ENCODE data around the gene ZNG1A.

DNA sequence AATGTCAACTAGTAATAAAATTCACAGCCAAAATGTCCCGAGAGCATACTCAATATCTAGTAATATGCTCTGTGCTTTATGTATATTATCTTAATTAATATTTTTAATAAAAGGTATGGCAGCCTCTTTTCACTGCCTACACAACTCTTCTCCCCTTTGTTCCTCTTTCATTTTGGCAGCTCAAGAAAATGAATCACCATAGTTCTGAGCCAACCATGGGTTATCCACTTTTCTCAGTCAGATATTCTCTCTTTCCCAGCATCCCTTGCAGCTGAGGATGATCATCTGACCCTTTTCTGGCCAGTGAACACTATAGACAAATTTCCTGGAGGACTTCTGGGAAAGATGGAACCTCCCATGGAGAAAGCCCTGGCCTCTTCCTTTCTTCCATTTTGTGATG is 27.6 kb upstream of the ZNG1A start:
- TF ChIP-seq, protein P1, sequence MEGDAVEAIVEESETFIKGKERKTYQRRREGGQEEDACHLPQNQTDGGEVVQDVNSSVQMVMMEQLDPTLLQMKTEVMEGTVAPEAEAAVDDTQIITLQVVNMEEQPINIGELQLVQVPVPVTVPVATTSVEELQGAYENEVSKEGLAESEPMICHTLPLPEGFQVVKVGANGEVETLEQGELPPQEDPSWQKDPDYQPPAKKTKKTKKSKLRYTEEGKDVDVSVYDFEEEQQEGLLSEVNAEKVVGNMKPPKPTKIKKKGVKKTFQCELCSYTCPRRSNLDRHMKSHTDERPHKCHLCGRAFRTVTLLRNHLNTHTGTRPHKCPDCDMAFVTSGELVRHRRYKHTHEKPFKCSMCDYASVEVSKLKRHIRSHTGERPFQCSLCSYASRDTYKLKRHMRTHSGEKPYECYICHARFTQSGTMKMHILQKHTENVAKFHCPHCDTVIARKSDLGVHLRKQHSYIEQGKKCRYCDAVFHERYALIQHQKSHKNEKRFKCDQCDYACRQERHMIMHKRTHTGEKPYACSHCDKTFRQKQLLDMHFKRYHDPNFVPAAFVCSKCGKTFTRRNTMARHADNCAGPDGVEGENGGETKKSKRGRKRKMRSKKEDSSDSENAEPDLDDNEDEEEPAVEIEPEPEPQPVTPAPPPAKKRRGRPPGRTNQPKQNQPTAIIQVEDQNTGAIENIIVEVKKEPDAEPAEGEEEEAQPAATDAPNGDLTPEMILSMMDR (conservative IDR thresholded peaks at IDR 0.05; ENCODE audit: low read depth in 2 of 2) = no peak
- TF ChIP-seq POLR2AphosphoS5 (IDR thresholded peaks at IDR 0.05; ENCODE audit: low read depth) (no peak), JUNB (IDR thresholded peaks at IDR 0.05; ENCODE audit: unreplicated experiment) (no peak), EZH2 (IDR thresholded peaks at IDR 0.05; ENCODE audit: low read depth, unreplicated experiment) (no peak), CREB1 (CRISPR knock-in tag; IDR thresholded peaks at IDR 0.05; ENCODE audit: low read depth) (no peak), EZH2phosphoT487 (IDR thresholded peaks at IDR 0.05; ENCODE audit: unreplicated experiment) (no peak), ZNF114 (CRISPR knock-in tag; IDR thresholded peaks at IDR 0.05) (no peak), ZNF331 (CRISPR knock-in tag; IDR thresholded peaks at IDR 0.05; ENCODE audit: low read depth) (no peak)
- TF ChIP-seq, protein P2, sequence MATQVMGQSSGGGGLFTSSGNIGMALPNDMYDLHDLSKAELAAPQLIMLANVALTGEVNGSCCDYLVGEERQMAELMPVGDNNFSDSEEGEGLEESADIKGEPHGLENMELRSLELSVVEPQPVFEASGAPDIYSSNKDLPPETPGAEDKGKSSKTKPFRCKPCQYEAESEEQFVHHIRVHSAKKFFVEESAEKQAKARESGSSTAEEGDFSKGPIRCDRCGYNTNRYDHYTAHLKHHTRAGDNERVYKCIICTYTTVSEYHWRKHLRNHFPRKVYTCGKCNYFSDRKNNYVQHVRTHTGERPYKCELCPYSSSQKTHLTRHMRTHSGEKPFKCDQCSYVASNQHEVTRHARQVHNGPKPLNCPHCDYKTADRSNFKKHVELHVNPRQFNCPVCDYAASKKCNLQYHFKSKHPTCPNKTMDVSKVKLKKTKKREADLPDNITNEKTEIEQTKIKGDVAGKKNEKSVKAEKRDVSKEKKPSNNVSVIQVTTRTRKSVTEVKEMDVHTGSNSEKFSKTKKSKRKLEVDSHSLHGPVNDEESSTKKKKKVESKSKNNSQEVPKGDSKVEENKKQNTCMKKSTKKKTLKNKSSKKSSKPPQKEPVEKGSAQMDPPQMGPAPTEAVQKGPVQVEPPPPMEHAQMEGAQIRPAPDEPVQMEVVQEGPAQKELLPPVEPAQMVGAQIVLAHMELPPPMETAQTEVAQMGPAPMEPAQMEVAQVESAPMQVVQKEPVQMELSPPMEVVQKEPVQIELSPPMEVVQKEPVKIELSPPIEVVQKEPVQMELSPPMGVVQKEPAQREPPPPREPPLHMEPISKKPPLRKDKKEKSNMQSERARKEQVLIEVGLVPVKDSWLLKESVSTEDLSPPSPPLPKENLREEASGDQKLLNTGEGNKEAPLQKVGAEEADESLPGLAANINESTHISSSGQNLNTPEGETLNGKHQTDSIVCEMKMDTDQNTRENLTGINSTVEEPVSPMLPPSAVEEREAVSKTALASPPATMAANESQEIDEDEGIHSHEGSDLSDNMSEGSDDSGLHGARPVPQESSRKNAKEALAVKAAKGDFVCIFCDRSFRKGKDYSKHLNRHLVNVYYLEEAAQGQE (IDR thresholded peaks at IDR 0.05; ENCODE audit: unreplicated experiment) = no peak
- TF ChIP-seq, protein P3, sequence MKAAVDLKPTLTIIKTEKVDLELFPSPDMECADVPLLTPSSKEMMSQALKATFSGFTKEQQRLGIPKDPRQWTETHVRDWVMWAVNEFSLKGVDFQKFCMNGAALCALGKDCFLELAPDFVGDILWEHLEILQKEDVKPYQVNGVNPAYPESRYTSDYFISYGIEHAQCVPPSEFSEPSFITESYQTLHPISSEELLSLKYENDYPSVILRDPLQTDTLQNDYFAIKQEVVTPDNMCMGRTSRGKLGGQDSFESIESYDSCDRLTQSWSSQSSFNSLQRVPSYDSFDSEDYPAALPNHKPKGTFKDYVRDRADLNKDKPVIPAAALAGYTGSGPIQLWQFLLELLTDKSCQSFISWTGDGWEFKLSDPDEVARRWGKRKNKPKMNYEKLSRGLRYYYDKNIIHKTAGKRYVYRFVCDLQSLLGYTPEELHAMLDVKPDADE (IDR thresholded peaks at IDR 0.05) = no peak
